ENCODE results near the gene CARM1.

GRCh38 chr19:10920781-10921180 is 49.4 kb downstream of the CARM1 start:
- TF ChIP-seq CTCF (conservative IDR thresholded peaks at IDR 0.05; ENCODE audit: low read depth in 2 of 2) (no peak), EZH2phosphoT487 (IDR thresholded peaks at IDR 0.05; ENCODE audit: unreplicated experiment) (no peak), POLR2AphosphoS5 (IDR thresholded peaks at IDR 0.05; ENCODE audit: low read depth) (no peak), ZNF114 (CRISPR knock-in tag; IDR thresholded peaks at IDR 0.05) (no peak), REST (IDR thresholded peaks at IDR 0.05; ENCODE audit: unreplicated experiment) (no peak), EZH2 (IDR thresholded peaks at IDR 0.05; ENCODE audit: low read depth, unreplicated experiment) (no peak), ETS1 (IDR thresholded peaks at IDR 0.05) (no peak), CREB1 (CRISPR knock-in tag; IDR thresholded peaks at IDR 0.05; ENCODE audit: low read depth) (no peak), JUNB (IDR thresholded peaks at IDR 0.05; ENCODE audit: unreplicated experiment) (no peak)
